Activated naive CD8-positive, alpha-beta T cell treated with anti-CD3 and anti-CD28 coated beads for 36 hours (primary cell): ENCODE measurements around the gene ING3. TPM values are rescaled to one million over a fixed set of nuclear protein-coding genes. Genes with fewer than 3 reads are reported as not detected.

Source experiments
- DNase-seq: peaks from one replicate; pipeline ENCODE4 v3.0.0; 2021
- H3K27ac Mint-ChIP-seq: one replicate; pipeline ENCODE4 v1.8.0; 2022; ENCODE audit warnings: mild to moderate bottlenecking, moderate library complexity, mixed read lengths
- H3K27me3 Mint-ChIP-seq: one replicate; pipeline ENCODE4 v1.8.0; 2022; ENCODE audit warnings: mild to moderate bottlenecking, mixed read lengths
- H3K36me3 Mint-ChIP-seq: one replicate; pipeline ENCODE4 v1.8.0; 2021; ENCODE audit warnings: mild to moderate bottlenecking, mixed read lengths
- H3K4me1 Mint-ChIP-seq: one replicate; pipeline ENCODE4 v1.8.0; 2021; ENCODE audit warnings: mixed read lengths
- H3K4me3 Mint-ChIP-seq: one replicate; pipeline ENCODE4 v1.8.0; 2022; ENCODE audit warnings: mild to moderate bottlenecking, moderate library complexity, mixed read lengths
- H3K9me3 Mint-ChIP-seq: one replicate; pipeline ENCODE4 v1.8.0; 2022; ENCODE audit warnings: mixed read lengths
- total RNA-seq, 2 experiments: library from RNA; stranded (reverse); gene quantifications; one replicate each; pipeline ENCODE4 v1.2.3, GENCODE V29; 2021

ING3 gene
- total RNA-seq, 2 experiments from 2014 or later: 27.5 to 28.6 TPM

DNA sequence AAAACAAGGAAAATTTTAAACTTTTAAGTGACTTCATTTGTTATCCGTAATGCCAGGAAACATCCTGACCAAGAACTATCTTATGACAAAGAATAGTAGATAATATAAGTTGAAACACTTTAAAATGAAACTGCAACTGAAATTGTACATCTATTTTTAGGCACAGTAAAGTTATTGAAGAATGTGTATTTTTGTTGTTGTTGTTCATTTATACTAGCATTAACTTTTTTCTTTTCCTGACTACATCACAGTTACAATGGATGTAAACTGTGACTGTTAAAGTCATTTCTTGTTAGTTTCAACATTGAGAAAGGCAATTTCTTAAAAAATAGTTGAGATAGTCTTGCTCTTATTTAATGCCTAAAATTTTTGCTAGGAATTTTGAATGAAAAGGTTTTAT is 40.6 kb downstream of the ING3 start:
- H3K9me3 Mint-ChIP-seq: no peaks in the 10 kb centered on the region
- H3K27ac Mint-ChIP-seq: no peak overlapping the region
- peaks cover 49% of the 10 kb centered on the region for H3K27me3 Mint-ChIP-seq
- DNase-seq: no peak
- H3K36me3 Mint-ChIP-seq: no peaks in the 10 kb centered on the region
- H3K4me1 Mint-ChIP-seq: peaks cover 22% of the 10 kb centered on the region
- H3K4me3 Mint-ChIP-seq: no peak overlapping the region

DNA sequence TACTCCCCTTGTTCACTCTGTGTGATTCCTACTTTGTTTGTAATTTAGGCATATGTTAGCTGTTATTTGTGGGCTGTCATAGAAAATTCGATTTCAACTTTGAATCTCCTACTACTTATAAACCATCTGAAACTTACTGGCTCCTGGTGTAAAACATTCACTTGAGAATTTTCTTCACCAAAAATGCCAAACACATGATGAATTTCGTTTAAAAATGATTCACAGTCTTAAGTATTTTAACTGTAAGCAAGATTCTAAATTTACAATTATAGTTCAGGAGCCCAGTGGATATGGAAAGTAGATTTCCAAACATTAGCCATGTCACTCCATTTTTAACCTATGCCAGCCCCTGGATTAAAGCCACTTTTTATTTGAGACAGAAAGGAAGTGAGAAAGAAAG is 41.0 kb downstream of the ING3 start:
- Mint-ChIP-seq H3K27ac (no peak overlapping the region), H3K4me3 (no peak overlapping the region), H3K4me1 (peaks cover 25% of the 10 kb centered on the region), H3K36me3 (no peaks in the 10 kb centered on the region), H3K27me3 (peaks cover 45% of the 10 kb centered on the region), H3K9me3 (no peaks in the 10 kb centered on the region)
- DNase-seq: no peak

DNA sequence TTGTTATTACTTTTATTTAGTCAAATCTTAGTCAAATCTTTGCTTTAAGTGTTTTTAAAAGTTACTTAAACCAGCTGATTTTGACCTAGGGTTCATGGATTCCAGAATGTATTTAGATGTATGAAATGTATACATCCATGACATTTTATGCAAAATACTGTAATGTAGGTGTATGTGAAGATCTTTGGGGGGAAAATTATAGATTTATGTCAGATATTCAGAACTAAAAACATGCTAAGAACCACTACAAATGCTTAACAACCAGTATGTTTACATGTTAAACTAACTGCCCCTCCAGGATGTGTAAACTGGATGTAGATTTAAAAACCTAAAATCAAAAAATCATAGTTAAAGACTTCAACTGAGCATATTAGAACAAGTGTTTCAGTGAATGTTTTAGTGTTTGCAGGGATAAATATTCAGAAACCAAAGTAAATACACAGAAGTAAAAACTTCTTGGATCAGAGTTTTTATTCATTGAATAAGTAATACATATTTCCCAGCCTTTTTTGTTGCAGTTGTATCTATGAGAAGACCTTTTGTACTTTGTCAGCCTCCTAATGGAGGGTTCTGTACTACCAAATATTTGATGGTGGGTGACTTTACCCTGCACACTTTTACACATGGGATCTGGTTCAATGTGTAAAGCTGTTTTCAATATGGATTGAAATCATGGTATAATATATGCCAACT is 41.8 kb downstream of the ING3 start:
- Mint-ChIP-seq H3K9me3 (no peaks in the 10 kb centered on the region), H3K27me3 (peaks cover 39% of the 10 kb centered on the region), H3K4me3 (no peak overlapping the region), H3K27ac (no peak overlapping the region), H3K36me3 (no peaks in the 10 kb centered on the region), H3K4me1 (peaks cover 29% of the 10 kb centered on the region)
- DNase-seq: no peak

DNA sequence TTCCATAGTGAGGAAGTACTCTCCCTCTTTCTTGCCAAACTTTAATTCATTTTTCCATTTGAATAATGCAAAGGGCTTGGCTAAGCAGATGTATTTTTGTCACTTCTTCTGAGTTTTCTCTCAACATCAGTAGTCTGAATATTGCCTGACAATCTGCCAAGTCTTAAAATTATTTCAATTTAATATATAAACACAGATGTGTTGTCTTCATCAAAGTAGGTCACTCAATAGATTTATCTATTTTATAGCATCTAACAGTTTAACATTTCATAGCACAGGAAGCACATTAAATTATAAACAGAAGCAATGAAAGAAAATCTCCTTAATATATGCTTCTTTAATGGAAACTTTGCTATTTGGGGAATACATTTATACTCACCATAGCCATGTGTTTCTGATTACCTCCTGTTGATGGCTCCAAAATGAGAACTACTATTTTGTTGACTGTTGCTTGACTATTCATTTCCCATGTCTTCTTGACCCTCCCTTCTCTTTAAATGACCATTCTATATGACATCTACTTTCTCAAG is 42.5 kb downstream of the ING3 start:
- Mint-ChIP-seq H3K4me1 (peaks cover 25% of the 10 kb centered on the region), H3K27me3 (peaks cover 33% of the 10 kb centered on the region), H3K27ac (no peak overlapping the region), H3K36me3 (no peaks in the 10 kb centered on the region), H3K9me3 (no peaks in the 10 kb centered on the region), H3K4me3 (no peak overlapping the region)
- no peak for DNase-seq

DNA sequence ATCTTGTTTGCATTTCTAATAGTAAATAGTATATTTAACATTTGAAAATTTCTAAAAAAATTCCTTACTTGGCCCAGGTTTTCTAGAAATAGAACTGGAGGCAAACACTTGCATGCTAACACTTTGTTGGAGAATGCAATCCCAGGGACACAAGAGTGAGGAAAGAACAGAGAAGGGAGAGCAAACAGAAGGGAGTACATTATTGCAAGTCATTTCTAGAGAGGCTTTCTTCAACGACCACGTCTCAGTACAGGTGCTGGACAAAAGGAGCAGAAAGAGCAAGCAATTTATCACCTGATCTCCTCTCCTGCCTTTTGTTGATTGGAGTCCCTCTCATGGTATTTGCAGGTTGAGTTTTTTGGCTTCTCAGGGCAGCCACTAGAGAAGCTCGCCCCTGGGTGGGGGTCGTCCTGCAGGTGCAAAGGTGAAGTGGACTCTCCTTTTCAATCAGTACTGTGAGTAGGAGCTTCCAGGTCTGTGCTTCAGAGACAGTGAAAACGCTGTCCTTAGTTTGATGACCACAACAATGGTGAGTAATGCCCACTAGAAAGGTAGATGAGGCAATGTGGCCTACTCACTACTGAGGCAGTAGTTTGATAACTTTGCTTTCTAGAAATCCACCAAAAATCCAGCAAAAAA is 43.1 kb downstream of the ING3 start:
- Mint-ChIP-seq H3K27ac (no peak overlapping the region), H3K4me1 (peaks cover 19% of the 10 kb centered on the region), H3K9me3 (no peaks in the 10 kb centered on the region), H3K36me3 (no peaks in the 10 kb centered on the region), H3K27me3 (peaks cover 26% of the 10 kb centered on the region), H3K4me3 (no peak overlapping the region)
- DNase-seq: no peak

DNA sequence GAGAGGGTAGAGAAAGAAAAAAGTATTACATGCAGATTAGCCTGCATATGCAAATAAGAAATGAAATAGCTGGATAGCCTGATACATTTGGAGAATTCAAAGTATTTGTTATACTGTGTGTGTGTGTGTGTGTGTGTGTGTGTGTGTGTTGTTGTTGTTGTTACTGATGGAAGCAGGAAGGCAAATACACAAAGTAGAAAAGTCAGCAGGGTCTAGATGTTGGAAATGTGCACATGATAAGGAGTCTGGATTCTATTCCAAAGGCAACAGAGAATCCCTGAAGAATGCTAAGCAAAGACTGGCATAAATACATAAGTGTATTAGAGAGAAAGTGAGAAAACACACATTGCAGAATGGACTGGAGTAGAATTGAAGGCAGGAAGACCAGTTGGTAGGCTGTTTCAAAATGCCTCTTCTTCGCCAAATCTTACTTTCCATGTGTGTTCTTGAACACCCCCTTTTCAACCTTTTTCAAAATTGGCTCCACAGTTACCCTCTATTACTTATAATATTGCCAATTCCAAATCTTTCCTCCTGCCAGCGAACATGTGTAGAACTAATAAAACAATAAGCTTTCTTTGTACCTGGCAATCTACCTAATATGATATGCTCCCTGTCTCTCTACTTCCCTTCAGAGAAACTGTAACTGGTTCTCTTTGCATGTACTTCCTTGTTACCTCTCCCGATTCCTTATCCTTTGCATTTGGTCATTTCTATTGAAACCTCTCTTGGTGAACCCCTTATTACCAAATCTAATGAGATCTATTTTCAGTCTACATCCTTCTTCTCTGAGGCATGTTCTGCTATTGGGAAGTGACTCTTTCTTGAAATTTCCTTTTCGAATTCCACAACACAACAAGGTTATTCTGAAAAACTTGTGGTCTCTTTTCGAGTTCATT is 44.2 kb downstream of the ING3 start:
- H3K27ac Mint-ChIP-seq: no peak overlapping the region

DNA sequence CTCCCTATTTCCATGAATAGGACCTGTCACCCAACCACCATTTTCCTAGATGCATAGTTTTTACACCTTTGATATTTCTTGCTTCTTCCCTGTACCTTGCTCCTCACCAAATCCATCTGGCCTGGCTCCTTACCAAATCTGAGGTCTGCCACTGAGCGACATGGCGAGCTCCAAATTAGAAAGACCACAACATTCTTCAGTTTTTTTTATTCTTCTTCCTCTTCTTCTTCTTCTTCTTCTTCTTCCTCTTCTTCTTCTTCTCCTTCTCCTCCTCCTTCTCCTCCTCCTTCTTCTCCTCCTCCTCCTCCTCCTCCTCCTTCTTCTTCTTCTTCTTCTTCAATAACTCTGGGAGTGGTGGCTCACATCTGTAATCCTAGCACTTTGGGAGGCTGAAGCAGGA is 45.1 kb downstream of the ING3 start:
- H3K36me3 Mint-ChIP-seq: no peaks in the 10 kb centered on the region
- DNase-seq: no peak
- H3K4me3 Mint-ChIP-seq: no peak overlapping the region
- H3K4me1 Mint-ChIP-seq: peaks cover 17% of the 10 kb centered on the region
- peaks cover 7% of the 10 kb centered on the region for H3K27me3 Mint-ChIP-seq
- H3K27ac Mint-ChIP-seq: peak overlapping the region; percentile 50
- no peaks in the 10 kb centered on the region for H3K9me3 Mint-ChIP-seq

More for the DNA sequence above, 44.2 kb downstream of the ING3 start:
- Mint-ChIP-seq H3K4me3 (no peak overlapping the region), H3K9me3 (no peaks in the 10 kb centered on the region), H3K36me3 (no peaks in the 10 kb centered on the region), H3K4me1 (peaks cover 12% of the 10 kb centered on the region), H3K27me3 (peaks cover 15% of the 10 kb centered on the region)
- DNase-seq: no peak

DNA sequence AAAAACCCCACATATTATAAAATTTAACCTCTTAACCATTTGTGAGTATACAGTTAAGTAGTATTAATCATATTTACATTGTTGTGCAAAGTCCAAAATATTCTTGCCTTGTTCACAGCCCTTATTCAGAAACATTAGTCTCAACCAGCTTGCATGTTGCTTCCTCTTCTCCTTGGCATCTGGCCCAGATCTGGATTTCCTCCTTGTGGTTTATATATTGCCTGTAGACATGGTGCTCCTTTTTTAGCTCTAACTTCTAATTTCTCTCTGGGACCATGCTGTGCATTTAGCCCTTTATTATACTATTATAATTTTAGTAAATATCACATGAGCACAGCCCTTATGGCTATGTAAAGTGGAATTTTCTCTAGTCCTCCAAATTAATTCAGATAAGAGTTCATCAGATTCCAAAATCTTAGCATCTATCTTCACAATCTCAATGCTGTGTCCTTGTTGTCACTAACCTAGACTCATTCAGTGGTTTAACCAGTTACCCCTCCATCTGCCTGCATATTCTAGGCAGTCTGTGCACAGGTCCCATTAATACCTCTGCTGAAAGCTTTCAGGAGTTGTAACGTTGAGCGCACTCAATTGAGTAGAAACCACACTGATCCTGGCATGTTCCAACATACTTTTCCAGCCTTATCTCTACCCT is 45.9 kb downstream of the ING3 start:
- H3K9me3 Mint-ChIP-seq: no peaks in the 10 kb centered on the region
- H3K27ac Mint-ChIP-seq: no peak overlapping the region
- peaks cover 4% of the 10 kb centered on the region for H3K27me3 Mint-ChIP-seq
- DNase-seq: no peak
- no peaks in the 10 kb centered on the region for H3K36me3 Mint-ChIP-seq
- peaks cover 17% of the 10 kb centered on the region for H3K4me1 Mint-ChIP-seq
- H3K4me3 Mint-ChIP-seq: no peak overlapping the region

DNA sequence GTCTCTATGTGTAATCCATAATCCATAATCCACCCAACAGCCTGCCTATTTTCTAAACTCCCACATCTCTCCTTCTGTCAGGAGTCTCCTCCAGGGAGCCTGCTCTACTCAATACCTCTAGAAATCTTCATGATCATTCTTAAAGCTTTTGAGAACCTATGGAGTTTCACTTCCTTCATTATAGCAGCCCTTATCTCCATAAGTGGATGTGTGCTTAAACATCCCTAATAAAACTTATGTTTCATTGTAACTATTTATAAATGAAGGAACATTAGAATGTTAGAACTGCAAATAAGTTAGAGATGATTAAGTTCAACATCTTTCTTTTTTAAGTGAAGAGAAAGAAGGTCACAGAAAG is 46.4 kb downstream of the ING3 start:
- no peak overlapping the region for H3K27ac Mint-ChIP-seq
- H3K27me3 Mint-ChIP-seq: no peaks in the 10 kb centered on the region
- H3K36me3 Mint-ChIP-seq: no peaks in the 10 kb centered on the region
- no peak overlapping the region for H3K4me3 Mint-ChIP-seq
- H3K9me3 Mint-ChIP-seq: no peaks in the 10 kb centered on the region
- no peak for DNase-seq
- H3K4me1 Mint-ChIP-seq: peaks cover 17% of the 10 kb centered on the region

DNA sequence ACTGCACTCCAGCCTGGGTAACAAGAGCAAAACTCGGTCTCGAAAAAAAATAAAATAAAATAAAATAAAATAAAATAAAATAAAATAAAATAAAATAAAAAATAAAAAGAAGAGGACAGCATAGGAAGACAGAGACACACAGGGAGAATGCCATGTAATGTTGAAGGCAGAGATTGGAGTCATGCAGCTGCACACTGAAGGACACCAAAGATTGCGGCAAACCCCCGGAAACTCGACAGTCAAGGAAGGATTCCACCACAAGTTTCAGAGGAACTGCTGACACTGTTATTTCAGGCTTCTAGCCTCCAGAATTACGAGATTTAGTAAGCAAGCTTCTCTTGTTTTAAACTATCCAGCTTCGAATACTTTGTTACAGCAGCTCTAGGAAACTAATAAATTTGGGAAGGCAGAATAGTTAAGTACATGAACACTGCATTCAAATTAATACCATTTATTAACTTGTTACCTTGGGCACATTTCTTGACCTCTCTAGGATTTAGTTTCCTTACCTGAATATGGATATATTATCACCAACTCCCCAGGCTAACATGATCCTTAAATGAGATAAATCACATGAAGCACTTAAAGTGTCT is 47.4 kb downstream of the ING3 start:
- H3K9me3 Mint-ChIP-seq: no peaks in the 10 kb centered on the region
- no peaks in the 10 kb centered on the region for H3K27me3 Mint-ChIP-seq
- DNase-seq: no peak
- no peak overlapping the region for H3K27ac Mint-ChIP-seq
- H3K4me3 Mint-ChIP-seq: no peak overlapping the region
- no peaks in the 10 kb centered on the region for H3K36me3 Mint-ChIP-seq
- peaks cover 17% of the 10 kb centered on the region for H3K4me1 Mint-ChIP-seq

DNA sequence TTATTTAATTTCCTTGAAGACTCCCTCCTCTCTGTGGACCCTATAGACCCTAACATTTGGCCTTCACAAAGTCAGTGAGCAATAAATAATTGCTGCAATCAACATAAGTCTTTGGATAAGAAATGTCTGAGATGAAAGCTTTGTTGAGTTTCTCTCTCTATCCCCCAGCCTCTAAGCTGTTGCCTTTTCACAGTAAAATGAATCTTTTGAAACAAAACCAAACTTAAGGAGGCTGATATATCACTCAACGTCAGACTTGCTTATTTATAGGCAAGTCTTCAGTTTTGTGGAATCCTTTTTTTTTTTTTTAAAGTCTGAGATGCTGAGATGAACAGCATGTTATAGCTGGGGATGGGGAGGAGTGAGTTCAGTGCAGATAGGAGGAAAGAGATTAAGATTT is 47.9 kb downstream of the ING3 start:
- Mint-ChIP-seq H3K27me3 (peaks cover 2% of the 10 kb centered on the region), H3K9me3 (no peaks in the 10 kb centered on the region), H3K36me3 (no peaks in the 10 kb centered on the region), H3K27ac (no peak overlapping the region), H3K4me1 (peaks cover 17% of the 10 kb centered on the region), H3K4me3 (no peak overlapping the region)
- DNase-seq: no peak

DNA sequence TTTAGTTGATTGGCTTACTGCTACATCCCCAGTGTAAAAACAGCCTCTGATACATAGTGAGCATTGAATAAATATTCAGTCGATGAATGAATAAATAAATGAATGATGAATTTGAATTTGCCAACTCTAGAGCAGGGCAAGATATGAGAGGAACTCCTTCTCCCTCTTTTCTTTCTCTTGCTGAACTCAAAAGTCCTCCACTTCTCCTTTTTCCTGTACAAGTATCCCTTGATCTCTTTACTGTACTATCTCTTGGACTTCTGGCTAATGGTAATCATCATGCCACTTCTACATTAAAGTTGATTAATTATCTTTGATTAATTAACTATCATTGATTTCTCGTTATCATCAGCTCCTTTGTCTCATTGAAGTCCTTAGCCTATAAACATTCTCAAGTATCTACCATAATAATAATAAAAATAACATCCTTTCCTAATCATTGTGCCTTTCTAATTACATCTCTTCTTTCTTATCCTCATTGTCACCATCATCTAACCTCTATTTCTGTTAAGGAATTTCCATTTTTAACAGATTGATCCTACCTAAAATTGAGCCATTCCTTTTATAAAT is 48.5 kb downstream of the ING3 start:
- Mint-ChIP-seq H3K4me1 (peaks cover 17% of the 10 kb centered on the region), H3K9me3 (no peaks in the 10 kb centered on the region), H3K4me3 (no peak overlapping the region), H3K36me3 (no peaks in the 10 kb centered on the region), H3K27me3 (peaks cover 4% of the 10 kb centered on the region), H3K27ac (no peak overlapping the region)
- DNase-seq: no peak

DNA sequence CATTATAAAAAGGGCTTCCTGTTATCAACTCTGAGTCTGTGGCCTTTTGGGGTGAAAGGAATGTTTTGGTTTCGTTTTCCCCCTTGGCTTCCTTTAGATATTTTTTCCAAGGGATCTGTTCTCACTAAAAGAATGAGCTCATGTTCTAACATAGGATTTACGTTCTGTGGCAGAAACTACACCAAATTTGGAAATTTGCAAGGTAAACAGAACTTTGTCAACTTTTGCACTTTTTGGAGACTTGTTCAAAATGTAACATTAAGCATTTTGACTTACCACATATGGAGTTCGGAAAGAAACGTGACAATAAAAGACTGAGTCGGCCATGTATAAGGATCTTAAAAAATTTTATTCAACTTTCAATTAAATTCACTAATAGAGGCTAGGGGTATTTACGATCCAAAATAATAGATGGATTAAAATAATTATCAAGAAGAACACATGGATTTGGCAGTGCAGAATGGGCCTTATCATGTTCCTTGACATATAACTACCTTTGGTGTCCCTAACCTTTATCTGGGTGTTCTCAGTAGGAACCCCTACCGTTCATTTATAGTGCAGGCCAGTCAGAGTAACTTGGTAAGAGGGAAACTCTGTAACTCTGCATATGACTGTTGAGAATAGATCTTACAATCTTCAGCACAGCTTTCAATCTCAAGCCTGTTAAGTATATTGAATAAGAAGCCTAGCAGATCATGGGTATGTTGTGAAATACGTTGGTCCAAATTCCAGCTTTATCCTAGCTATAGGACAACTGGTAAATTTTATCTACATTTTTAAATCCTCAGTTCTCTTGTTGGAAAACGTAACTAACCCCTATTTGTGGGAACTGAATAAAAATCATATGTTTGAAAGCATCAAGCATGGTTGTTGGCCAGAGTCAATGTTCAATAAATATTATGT is 49.8 kb downstream of the ING3 start:
- DNase-seq: no peak
- H3K9me3 Mint-ChIP-seq: no peaks in the 10 kb centered on the region
- H3K4me3 Mint-ChIP-seq: no peak overlapping the region
- no peaks in the 10 kb centered on the region for H3K36me3 Mint-ChIP-seq
- H3K27ac Mint-ChIP-seq: no peak overlapping the region
- H3K27me3 Mint-ChIP-seq: peaks cover 7% of the 10 kb centered on the region
- peaks cover 17% of the 10 kb centered on the region for H3K4me1 Mint-ChIP-seq
